Measurements from ENCODE around the gene STIM1.

DNA sequence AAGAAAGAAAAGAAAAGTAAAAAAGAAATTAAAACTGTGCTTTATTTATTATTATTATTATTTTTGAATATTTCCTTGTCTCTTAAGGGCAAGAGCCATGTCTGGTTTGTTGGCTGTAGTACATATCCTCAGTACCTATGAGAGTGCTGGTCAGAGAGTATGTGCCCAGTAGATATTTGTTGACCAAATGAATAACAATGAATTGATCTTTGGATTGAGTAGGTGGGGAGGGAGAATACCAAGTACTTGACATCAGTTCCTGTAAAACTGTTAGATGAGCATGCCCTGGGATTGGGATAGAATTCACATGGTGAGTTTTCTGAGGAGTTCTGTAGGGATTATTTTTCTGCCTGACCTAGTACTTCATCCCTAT, 11.4 kb downstream of the STIM1 start:
- TF ChIP-seq CTCF (IDR thresholded peaks at IDR 0.05) = no peak
- no peak for TF ChIP-seq POLR2AphosphoS5 (IDR thresholded peaks at IDR 0.05)

All from esophagus muscularis mucosa (tissue), 3 donors.